GM10266 (cell line): ENCODE data around the gene IRF4.

Source experiments
- DNase-seq: peaks from one replicate; pipeline ENCODE4 v3.0.0; 2012; ENCODE audit errors: extremely low spot score
- TF ChIP-seq, protein P1 (sequence below): IDR thresholded peaks from 2 replicates; pipeline ENCODE4 v1.5.1; 2012; ENCODE audit warnings: mild to moderate bottlenecking, low read depth; ENCODE audit not compliant: control insufficient read depth, insufficient read depth; ENCODE audit errors: missing control alignments

IRF4 gene

DNA sequence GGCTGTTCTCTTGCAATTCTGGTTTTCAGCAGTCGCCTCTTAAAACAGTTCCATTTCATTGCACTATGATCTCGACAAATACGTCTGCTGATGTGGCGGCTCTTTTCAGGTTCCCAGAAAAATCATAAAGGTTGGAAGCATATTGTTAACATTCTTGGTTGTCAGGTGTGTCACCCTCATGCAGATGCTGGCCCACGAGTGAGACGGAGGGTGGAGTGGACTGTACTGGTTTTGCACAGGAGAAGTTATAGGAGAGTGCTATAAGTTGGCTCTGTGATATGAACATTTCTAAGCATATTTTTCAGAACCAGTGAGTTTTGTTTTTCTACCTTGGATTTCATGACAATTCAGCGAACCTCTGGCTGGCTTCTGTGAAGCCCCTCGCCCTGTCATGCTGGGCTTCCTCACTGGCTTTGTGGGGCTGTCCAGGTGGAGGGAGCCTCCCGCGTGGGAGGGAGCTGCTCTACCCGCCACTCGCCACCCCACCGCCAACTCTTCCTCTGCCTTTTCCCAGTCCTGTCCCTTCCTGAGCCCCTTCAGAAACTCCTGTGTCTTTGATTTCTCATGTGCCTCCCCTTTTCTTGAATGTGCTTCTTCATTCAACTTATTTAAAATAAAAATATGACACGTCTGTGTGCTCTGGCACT lies 10.6 kb downstream of the IRF4 start:
- DNase-seq: no peak
- TF ChIP-seq, protein P1, sequence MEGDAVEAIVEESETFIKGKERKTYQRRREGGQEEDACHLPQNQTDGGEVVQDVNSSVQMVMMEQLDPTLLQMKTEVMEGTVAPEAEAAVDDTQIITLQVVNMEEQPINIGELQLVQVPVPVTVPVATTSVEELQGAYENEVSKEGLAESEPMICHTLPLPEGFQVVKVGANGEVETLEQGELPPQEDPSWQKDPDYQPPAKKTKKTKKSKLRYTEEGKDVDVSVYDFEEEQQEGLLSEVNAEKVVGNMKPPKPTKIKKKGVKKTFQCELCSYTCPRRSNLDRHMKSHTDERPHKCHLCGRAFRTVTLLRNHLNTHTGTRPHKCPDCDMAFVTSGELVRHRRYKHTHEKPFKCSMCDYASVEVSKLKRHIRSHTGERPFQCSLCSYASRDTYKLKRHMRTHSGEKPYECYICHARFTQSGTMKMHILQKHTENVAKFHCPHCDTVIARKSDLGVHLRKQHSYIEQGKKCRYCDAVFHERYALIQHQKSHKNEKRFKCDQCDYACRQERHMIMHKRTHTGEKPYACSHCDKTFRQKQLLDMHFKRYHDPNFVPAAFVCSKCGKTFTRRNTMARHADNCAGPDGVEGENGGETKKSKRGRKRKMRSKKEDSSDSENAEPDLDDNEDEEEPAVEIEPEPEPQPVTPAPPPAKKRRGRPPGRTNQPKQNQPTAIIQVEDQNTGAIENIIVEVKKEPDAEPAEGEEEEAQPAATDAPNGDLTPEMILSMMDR: no peak

DNA sequence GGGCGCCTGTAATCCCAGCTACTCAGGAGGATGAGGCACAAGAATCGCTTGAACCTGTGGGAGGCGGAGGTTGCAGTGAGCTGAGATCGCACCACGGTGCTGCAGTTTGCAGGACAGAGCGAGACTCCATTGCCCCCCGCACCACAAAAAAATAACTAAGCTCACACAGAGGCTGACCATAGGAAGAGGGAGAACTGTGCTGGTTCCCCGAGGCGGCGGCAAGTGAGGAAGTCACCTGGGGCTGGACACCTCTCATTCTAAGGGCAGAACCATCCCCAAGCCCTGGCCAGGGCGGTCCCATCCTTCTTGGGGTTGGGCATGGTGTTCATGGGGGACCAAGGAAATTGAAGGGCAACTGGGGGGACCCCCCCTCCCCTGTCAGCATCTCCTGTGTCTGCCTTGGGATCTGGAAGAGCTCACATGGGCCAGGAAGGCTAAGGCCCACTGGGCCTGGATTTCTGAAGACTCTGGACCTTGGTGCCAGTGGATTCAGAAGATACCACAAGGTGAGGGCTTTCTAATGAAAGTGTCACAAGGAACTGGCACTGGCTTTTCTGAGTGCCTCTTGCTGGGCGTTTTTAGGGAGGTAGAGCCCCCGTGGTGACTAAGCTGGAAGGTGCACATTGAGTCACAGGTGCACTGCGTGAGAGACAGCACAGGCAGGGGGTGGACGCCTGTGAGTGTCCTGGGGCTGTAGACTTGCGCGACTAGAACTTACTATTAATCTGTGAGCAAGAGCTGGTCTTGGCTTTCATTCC lies 11.5 kb downstream of the IRF4 start:
- DNase-seq: no peak
- TF ChIP-seq, protein P1: no peak

DNA sequence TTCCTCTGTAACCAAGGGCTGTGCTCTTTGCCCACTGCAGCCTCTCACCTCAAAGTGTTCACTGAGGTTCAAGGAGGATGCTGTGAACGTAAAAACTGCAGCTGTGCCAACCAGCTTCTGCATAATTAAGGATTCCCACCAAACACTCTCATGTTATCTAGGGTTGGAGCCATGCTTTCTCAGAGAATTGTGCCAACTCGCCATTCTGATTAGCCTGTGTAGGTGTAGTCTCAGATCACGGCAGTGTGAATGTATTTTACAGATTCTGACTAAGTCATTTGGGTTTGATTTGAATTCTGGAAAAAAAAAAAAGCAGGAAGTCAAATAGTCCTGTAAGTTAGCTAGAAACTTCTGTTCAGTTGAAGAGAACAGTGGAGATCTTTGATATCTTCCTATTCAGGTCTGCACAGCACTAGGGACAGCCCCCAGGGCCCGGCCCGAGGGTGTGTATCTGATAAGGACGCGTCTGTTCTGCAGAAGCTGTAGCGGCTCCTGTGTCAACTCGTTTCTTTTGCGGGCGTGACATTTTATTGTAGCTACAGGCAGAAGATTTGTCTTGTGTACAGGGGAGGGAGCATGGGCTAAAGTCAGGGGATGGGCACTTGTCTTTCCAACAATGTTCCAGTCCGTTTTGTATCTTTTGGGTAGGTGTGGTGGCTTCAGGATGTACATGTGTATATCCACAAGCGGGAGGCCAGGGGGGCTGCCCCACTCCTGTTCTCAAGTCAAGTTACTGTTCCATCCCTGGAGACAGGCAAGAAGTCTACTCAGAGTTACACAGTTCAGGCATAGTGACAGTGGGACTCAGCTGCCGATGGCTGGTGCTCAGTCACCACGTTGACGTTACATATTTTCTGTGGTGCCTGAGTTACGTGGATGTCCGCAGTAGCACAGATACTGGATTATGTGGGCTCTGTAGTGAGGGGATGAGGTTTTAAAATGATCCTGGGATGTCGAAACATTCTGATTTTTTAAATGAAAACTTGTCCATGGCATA lies 12.4 kb downstream of the IRF4 start:
- no peak for DNase-seq
- TF ChIP-seq, protein P1: no peak

DNA sequence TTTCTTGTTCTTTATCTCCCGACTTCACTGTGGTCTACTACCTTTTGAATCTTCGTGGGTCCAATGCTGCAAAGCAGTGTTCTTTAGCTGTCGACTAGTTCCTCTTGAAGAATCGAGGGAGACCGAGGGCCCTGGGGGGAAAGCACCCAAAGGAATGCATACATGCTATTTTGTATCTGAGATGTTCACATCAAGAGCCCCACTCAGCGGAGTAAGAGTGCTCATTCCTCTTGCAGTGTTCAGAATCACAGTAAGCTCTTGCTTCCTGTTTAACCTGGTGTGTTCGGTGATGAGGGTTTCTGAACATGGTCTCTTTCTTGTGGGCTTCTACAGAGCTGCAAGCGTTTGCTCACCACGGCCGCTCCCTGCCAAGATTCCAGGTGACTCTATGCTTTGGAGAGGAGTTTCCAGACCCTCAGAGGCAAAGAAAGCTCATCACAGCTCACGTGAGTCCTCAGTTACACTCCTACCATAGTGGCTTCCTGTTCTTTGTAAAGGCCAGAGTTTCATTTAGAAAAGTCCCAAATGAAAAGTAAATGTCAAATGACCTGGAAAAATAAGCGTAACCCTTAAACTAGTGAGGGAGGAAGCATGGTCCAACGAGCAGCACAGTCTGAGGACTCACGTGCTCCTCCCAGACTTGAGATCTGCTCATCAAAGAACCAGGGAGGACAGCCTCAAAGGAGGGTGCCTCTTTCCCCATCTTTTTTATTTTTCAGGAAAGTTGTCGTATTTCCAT lies 13.3 kb downstream of the IRF4 start:
- no peak for DNase-seq
- TF ChIP-seq, protein P1: no peak

DNA sequence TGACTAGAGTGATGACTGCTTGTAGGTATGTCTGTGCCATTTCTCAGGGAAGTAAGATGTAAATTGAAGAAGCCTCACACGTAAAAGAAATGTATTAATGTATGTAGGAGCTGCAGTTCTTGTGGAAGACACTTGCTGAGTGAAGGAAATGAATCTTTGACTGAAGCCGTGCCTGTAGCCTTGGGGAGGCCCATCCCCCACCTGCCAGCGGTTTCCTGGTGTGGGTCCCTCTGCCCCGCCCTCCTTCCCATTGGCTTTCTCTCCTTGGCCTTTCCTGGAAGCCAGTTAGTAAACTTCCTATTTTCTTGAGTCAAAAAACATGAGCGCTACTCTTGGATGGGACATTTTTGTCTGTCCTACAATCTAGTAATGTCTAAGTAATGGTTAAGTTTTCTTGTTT lies 16.6 kb downstream of the IRF4 start:
- DNase-seq: no peak
- TF ChIP-seq, protein P1: no peak

DNA sequence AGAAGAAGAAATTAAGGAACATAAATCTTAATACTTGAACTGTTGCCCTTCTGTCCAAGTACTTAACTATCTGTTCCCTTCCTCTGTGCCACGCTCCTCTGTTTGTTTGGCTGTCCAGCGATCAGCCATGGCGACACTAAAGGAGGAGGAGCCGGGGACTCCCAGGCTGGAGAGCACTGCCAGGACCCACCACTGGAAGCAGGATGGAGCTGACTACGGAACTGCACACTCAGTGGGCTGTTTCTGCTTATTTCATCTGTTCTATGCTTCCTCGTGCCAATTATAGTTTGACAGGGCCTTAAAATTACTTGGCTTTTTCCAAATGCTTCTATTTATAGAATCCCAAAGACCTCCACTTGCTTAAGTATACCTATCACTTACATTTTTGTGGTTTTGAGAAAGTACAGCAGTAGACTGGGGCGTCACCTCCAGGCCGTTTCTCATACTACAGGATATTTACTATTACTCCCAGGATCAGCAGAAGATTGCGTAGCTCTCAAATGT lies 17.1 kb downstream of the IRF4 start:
- DNase-seq: no peak

More for the DNA sequence above, 17.1 kb downstream of the IRF4 start:
- TF ChIP-seq, protein P1: peak; percentile 7
